Stimulated activated naive CD8-positive, alpha-beta T cell treated with anti-CD3 and anti-CD28 coated beads, Interleukin-15, Interleukin-2, amounts not matched to agents 100 U/mL and 50 U/mL, for 24 hours (primary cell): Measurements from ENCODE around the gene MED1.
"Not testable (repeated sequence)": the region's sequence is repeated elsewhere in the genome, so short reads cannot be mapped to it uniquely, and the experiment has no call there.

Experiments used
- ATAC-seq: fragments of 150-1000 bp; cut with Tn5 transposase; one replicate; pipeline ENCODE4 v1.10.0; 2021
- DNase-seq: peaks from one replicate; pipeline ENCODE4 v3.0.0; 2021

Gene MED1, protein sequence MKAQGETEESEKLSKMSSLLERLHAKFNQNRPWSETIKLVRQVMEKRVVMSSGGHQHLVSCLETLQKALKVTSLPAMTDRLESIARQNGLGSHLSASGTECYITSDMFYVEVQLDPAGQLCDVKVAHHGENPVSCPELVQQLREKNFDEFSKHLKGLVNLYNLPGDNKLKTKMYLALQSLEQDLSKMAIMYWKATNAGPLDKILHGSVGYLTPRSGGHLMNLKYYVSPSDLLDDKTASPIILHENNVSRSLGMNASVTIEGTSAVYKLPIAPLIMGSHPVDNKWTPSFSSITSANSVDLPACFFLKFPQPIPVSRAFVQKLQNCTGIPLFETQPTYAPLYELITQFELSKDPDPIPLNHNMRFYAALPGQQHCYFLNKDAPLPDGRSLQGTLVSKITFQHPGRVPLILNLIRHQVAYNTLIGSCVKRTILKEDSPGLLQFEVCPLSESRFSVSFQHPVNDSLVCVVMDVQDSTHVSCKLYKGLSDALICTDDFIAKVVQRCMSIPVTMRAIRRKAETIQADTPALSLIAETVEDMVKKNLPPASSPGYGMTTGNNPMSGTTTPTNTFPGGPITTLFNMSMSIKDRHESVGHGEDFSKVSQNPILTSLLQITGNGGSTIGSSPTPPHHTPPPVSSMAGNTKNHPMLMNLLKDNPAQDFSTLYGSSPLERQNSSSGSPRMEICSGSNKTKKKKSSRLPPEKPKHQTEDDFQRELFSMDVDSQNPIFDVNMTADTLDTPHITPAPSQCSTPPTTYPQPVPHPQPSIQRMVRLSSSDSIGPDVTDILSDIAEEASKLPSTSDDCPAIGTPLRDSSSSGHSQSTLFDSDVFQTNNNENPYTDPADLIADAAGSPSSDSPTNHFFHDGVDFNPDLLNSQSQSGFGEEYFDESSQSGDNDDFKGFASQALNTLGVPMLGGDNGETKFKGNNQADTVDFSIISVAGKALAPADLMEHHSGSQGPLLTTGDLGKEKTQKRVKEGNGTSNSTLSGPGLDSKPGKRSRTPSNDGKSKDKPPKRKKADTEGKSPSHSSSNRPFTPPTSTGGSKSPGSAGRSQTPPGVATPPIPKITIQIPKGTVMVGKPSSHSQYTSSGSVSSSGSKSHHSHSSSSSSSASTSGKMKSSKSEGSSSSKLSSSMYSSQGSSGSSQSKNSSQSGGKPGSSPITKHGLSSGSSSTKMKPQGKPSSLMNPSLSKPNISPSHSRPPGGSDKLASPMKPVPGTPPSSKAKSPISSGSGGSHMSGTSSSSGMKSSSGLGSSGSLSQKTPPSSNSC (N-terminal part only)

DNA sequence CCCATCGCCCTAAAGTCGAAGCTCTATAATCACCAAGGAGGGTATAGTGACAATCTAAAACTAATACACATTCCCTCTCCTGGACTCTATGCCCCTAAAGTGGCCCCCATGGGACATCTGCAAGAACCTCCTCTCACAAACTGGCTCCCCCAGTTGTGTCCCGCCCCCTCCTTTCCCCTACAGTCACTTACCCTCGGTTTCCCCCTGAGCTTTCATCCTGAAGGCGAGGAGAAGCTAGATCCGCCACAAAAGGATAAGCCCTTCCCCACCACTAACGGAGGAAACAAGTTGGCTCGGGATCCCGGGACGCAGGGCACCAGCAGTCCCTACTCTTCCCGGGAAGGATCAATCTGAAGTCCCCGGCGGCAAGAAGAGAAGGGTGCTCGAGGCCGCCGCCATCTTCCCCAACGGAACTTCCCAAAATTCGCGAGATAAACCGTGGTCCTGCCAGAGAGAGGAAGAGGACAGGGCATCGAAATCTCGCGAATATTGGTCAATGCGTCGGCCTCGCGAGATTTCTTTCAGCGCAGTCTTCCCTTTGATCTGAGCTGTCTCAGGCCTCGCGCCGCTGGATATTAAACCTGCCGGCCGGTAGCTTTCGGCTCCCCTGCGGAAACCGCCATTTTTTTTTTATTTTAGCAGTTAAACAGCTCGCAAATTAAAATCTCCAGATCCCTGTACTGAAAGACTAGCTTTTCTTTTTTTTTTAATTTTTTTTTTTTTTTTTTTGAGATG, at the start of gene MED1:
Gene MED1, minus strand, starts transcription at position 417 of the 735 bp plus-strand sequence. Its CDS starts 201 bp downstream, at position 216.
- DNase-seq: peak; percentile 92
- ATAC-seq: peak; percentile 100

DNA sequence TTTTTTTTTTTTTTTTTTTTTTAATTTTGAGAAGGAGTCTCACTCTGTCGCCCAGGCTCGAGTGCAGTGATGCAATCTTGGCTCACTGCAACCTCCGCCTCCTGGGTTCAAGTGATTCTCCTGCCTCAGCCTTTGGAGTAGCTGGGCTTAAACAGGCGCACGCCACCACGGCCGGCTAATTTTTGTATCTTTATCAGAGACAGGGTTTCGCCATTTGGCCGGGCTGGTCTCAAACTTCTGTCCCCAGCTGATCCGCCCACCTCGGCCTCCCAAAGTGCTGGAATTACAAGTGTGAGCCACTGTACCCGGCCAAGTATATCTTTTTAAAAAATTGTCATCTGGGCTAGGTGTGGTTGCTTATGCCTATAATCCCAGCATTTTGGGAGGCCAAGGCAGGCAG, 45.9 kb upstream of the MED1 start:
- ATAC-seq, DNase-seq: not testable (repeated sequence)

GRCh38 chr17:39487946-39488345, 36.9 kb upstream of the MED1 start:
- no peak for DNase-seq

GRCh38 chr17:39487490-39487889, 36.4 kb upstream of the MED1 start:
- not testable (repeated sequence) for ATAC-seq, DNase-seq

More at GRCh38 chr17:39487946-39488345, 36.9 kb upstream of the MED1 start:
- no peak for ATAC-seq

DNA sequence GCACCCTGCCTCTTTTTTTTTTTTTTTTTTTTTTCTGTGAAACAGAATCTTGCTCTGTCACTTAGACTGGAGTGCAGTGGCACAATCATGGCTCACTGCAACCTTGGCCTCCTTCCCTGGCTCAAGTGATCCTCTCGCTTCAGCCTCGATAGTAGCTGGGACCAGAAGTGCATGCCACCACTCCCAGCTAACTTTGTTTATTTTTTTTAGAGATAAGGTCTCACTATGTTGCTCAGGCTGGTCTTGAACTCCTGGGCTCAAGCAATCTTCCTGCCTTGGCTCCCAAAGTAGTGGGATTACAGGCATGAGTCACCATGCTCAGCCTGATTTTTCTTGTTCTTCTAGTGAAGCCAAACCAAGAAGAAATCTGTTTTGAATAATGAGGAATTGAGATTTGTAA, 35.2 kb upstream of the MED1 start:
- DNase-seq: no peak
- ATAC-seq: no peak

GRCh38 chr17:39485555-39485954, 34.5 kb upstream of the MED1 start:
- no peak for DNase-seq
- no peak for ATAC-seq

- no peak for ATAC-seq
- no peak for DNase-seq
These were observed 33.1 kb upstream of the MED1 start for GRCh38 chr17:39484178-39484577.

DNA sequence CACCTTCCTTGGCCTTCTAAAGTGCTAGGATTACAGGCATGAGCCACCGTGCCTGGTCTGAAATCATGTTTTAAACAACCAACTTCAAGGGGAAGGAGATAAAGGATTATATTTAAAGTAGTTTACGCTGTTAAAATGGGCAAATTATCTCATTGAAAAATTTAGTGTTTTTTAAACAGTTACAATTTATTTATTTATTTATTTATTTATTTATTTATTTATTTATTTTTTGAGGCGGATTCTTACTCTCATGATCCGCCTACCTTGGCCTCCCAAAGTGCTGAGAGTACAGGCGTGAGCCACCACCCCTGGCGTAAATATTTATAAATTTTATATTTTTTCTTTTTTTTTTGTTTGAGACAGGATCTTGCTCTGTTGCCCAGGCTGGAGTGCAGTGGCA, 32.4 kb upstream of the MED1 start:
- DNase-seq: no peak

DNA sequence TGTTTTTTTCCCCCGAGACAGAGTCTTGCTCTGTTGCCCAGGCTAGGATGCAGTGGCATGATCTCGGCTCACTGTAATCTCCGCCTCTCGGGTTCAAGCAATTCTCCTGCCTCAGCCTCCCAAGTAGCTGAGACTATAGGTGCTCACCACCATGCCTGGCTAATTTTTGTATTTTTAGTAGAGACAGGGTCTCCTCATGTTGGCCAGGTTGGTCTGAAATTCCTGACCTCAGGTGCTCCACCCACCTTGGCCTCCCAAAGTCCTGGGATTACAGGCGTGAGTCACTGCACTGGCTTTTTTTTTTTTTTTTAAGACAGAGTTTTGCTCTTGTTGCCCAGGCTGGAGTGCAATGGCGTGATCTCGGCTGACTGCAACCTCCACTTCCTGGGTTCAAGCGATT, 28.6 kb upstream of the MED1 start:
- not testable (repeated sequence) for DNase-seq, ATAC-seq

More for the DNA sequence above, 32.4 kb upstream of the MED1 start:
- ATAC-seq: no peak

- no peak for DNase-seq
- ATAC-seq: no peak
These were observed 22.2 kb upstream of the MED1 start for GRCh38 chr17:39473310-39473709.

GRCh38 chr17:39468610-39469009, 17.5 kb upstream of the MED1 start:
- not testable (repeated sequence) for DNase-seq, ATAC-seq

DNA sequence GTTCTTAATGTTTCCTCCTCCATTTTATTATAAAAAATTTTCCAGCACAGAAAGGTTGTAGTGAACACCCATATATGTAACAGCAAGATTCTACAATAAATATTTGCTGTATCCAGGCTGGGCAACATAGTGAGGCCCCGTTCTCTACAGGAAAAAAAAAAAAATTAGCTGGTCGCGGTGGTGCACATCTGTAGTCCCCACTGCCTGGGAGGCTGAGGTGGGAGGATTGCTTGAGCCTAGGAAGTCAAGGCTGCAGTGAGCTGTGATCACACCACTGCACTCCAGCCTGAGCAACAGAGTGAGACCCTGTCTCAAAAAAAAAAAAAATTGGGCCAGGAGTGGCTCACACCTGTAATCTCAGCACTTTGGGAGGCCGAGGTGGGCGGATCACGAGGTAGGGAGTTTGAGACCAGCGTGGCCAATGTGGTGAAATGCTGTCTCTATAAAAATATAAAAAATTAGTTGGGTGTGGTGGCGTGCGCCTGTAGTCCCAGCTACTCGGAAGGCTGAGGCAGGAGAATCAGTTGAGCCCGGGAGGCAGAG, 13.6 kb upstream of the MED1 start:
- DNase-seq, ATAC-seq: not testable (repeated sequence)

GRCh38 chr17:39462631-39463375, 11.7 kb upstream of the MED1 start:
- ATAC-seq: no peak
- DNase-seq: no peak

DNA sequence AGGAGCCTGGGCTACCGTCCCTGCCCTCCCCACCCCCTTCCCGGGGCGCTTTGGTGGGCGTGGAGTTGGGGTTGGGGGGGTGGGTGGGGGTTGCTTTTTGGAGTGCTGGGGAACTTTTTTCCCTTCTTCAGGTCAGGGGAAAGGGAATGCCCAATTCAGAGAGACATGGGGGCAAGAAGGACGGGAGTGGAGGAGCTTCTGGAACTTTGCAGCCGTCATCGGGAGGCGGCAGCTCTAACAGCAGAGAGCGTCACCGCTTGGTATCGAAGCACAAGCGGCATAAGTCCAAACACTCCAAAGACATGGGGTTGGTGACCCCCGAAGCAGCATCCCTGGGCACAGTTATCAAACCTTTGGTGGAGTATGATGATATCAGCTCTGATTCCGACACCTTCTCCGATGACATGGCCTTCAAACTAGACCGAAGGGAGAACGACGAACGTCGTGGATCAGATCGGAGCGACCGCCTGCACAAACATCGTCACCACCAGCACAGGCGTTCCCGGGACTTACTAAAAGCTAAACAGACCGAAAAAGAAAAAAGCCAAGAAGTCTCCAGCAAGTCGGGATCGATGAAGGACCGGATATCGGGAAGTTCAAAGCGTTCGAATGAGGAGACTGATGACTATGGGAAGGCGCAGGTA, 11.0 kb upstream of the MED1 start:
- ATAC-seq: peak; percentile 16
- no peak for DNase-seq

- ATAC-seq (peak; percentile 86), DNase-seq (peak; percentile 91)
These were observed 10.3 kb upstream of the MED1 start, which contains the start of gene CDK12 for GRCh38 chr17:39461113-39461925. CDK12 (plus strand) TSS chr17:39461486; CDS start chr17:39462072, 586 bp downstream.

DNA sequence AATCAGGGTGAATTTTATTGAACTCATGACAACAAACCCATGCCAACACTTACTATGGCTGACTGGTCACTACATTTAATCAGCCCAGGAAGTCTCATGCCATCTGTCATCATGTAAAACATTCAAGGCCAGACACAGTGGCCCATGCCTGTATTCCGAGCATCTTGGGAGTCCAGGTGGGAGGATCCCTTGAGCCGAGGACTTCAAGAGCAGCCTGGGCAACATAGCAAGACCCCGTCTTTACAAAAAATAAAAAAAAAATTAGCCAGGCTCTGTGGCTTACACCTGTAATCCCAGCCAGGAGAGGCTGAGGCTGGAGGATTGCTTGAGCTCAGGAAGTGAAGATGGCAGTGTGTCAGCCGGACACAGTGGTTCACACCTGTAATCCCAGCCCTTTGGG, 4.9 kb upstream of the MED1 start:
- DNase-seq (no peak), ATAC-seq (no peak)

DNA sequence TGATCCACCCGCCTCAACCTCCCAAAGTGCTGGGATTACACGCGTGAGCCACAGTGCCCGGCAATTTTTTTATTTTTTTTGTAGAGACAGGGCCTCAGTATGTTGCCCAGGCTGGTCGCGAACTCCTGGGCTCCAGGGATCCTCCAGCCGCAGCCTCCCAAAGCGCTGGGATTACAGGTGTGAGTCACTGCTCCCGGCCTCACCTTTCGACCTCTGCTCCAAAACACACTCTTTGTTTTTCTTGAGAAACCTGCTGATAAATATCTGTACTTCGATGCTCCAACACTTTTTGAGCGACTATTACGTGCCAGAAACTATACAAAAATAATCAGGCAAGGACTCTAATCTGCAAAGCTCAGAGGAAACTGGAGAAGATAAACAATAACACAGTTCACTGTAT, 1.0 kb downstream of the MED1 start:
- ATAC-seq: no peak

DNA sequence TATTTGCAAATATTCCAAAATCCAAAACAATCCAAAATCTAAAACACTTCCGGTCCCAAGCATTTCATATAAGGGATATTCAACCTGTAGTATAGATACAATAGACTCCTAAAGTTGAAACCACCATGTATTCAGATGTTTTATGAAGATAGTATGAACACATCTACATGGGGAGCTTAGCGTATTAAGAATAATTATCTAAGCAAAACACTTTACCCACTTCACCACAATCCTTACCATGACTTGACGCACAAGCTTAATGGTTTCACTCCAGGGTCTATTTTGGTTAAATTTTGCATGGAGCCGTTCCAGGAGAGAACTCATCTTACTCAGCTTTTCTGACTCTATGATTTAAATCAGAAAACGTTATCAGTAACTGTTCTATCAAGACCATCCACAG, 3.5 kb downstream of the MED1 start:
- ATAC-seq (no peak), DNase-seq (no peak)

More for the DNA sequence above, 1.0 kb downstream of the MED1 start:
- no peak for DNase-seq

DNA sequence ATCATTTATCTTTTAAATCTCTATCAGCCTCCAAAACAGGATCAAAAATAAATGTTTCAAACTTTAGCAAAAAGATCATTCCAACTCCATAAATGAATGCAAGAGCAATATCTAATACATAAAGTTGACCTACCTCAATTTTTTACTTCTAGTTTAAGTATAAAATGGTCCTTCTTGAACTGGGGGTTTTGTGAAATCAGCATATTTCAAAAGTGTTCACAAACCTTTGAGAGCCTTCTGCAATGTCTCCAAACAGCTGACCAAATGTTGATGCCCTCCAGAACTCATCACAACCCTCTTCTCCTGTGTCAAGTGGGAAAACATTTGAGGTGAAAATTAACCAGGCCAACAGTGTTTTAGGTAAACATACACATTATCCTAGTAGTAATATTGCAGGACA, 7.7 kb downstream of the MED1 start:
- DNase-seq (no peak), ATAC-seq (no peak)
